AG04449 (cell line): Measurements from ENCODE around the gene CYP3A4.
"Not testable (repeated sequence)": the region's sequence is repeated elsewhere in the genome, so short reads cannot be mapped to it uniquely, and the experiment has no call there.

ENCODE experiments used
- CTCF ChIA-PET: fragments of 350-600 bp; formaldehyde crosslinking; extraction: SDS; loops from one replicate; lab custom pipeline; 2021; ENCODE audit warnings: antibody characterized with exemption; lab: Yijun Ruan, JAX
- POLR2A ChIA-PET: fragments of 400-600, 350-600 bp; formaldehyde crosslinking; extraction: SDS; loops from one replicate; lab custom pipeline; 2020; ENCODE audit warnings: antibody characterized with exemption, inconsistent platforms; lab: Yijun Ruan, JAX
- DNase-seq: peaks from one replicate; pipeline ENCODE4 v3.0.0-alpha.2; 2010; ENCODE audit warnings: low read depth, low spot score
- H3K4me3 ChIP-seq: 2 replicates; pipeline ENCODE4 v1.5.1; 2011; ENCODE audit warnings: low read depth, mild to moderate bottlenecking, control low read depth, low read length
- CTCF ChIP-seq: IDR thresholded peaks from one replicate; pipeline ENCODE4 v1.5.1; 2011; ENCODE audit warnings: mild to moderate bottlenecking, moderate library complexity, low read length, control low read depth, inconsistent platforms; ENCODE audit not compliant: insufficient read depth; ENCODE audit errors: missing control alignments

The CYP3A4 gene

GRCh38 chr7:99788554-99788953, 4.6 kb upstream of the CYP3A4 start:
- ChIA-PET CTCF (no interaction called here), POLR2A (no interaction called here)
- H3K4me3 ChIP-seq, result no peak overlapping the region
- no peak for DNase-seq
- no peak for TF ChIP-seq CTCF

GRCh38 chr7:99786726-99787335, 2.8 kb upstream of the CYP3A4 start:
- no peak for DNase-seq
- ChIA-PET POLR2A (no interaction called here), CTCF (interaction anchor here (0.9 kb wide), 1 partner anchor 262 kb away, joined by 3 read pairs; no protein-coding TSS in a partner anchor)
- no peak overlapping the region for H3K4me3 ChIP-seq
- TF ChIP-seq CTCF, result no peak

- DNase-seq, CTCF ChIA-PET, POLR2A ChIA-PET, H3K4me3 ChIP-seq: not testable (repeated sequence)
Observed at GRCh38 chr7:99785654-99786053, 1.7 kb upstream of the CYP3A4 start.

- TF ChIP-seq CTCF, result no peak
- DNase-seq, result no peak
- H3K4me3 ChIP-seq, result no peak overlapping the region
- ChIA-PET CTCF (no interaction called here), POLR2A (no interaction called here)
Observed at GRCh38 chr7:99782012-99782953, 1.7 kb downstream of the CYP3A4 start.

GRCh38 chr7:99780588-99780987, 3.4 kb downstream of the CYP3A4 start:
- H3K4me3 ChIP-seq, result no peak overlapping the region
- ChIA-PET POLR2A (no interaction called here), CTCF (no interaction called here)

GRCh38 chr7:99779949-99780348, 4.0 kb downstream of the CYP3A4 start:
- CTCF ChIA-PET, result no interaction called here
- TF ChIP-seq CTCF, result no peak
- no peak overlapping the region for H3K4me3 ChIP-seq
- no peak for DNase-seq
- POLR2A ChIA-PET, result no interaction called here

More at GRCh38 chr7:99780588-99780987, 3.4 kb downstream of the CYP3A4 start:
- TF ChIP-seq CTCF, result no peak
- no peak for DNase-seq
